PC-9 (cell line): Measurements from ENCODE around the gene ATXN3.

Experiments used
- CTCF ChIP-seq: fragments of 200-600 bp; sonication (generic); conservative IDR thresholded peaks from 2 replicates; pipeline ENCODE4 v1.6.1; 2017; ENCODE audit warnings: mixed run types, antibody characterized with exemption, mild to moderate bottlenecking, moderate library complexity
- EZH2 ChIP-seq: fragments of 200-600 bp; sonication (generic); IDR thresholded peaks from 2 replicates; pipeline ENCODE4 v1.8.0; 2017; ENCODE audit warnings: antibody characterized with exemption, low read depth

GRCh38 chr14:92014040-92014439 lies 92.3 kb downstream of the ATXN3 start:
- TF ChIP-seq CTCF (no peak), EZH2 (no peak)
